Measurements from ENCODE around the gene ARMC6. TPM values are rescaled to one million over a fixed set of nuclear protein-coding genes. Genes with fewer than 3 reads are reported as not detected.
A peak's percentile ranks its signal among the peaks of the same experiment; 100 is the strongest.

ARMC6 gene
- total RNA-seq, 1 experiment from 2014 or later, result 66.5 TPM

GRCh38 chr19:19032420-19033175, 805 bp upstream of the ARMC6 start:
- peak; percentile 97 for DNase-seq
- no peaks in the 10 kb centered on the region for H3K27me3 ChIP-seq (ENCODE audit: insufficient read depth, low read length)
- peak overlapping the region; percentile 73 for H3K9ac ChIP-seq (ENCODE audit: extremely low read depth, insufficient read length, low read length)
- Mint-ChIP-seq H3K4me3 (peak overlapping the region; percentile 82 to 94), H3K27ac (peak overlapping the region; percentile 77 to 91 (median 90)), H3K9me3 (peaks cover 9 to 11% of the 10 kb centered on the region in 2 experiments), H3K27me3 (ENCODE audit: low read depth) (no peaks in the 10 kb centered on the region), H3K36me3 (ENCODE audit: insufficient read depth in 1 of 3, low read depth in 3 of 3) (peaks cover 44 to 56% (median 55%) of the 10 kb centered on the region in 3 experiments), H3K4me1 (peaks cover 10 to 15% of the 10 kb centered on the region in 2 experiments)
- H4K5ac ChIP-seq (ENCODE audit: insufficient read length, low read depth, low read length), result no peak overlapping the region
- no peak overlapping the region for H4K91ac ChIP-seq (ENCODE audit: insufficient read length, low read depth, low read length)
- H2BK5ac ChIP-seq (ENCODE audit: insufficient read length, low read length), result no peak overlapping the region
- 0 out of 3 replicates have a peak, but pooled peaks have one; percentile 13 for TF ChIP-seq CTCF (conservative IDR thresholded peaks at IDR 0.05)
- no peak overlapping the region for H3K18ac ChIP-seq (ENCODE audit: insufficient read length, low read depth, low read length)
- peak overlapping the region; percentile 96 for H3K4me2 ChIP-seq (ENCODE audit: insufficient read depth, insufficient read length, low read length)
- no peak overlapping the region for H2AFZ ChIP-seq (ENCODE audit: low read length)
- peak overlapping the region; percentile 81; the same call in 1 of the 2 replicates for H3K14ac ChIP-seq (ENCODE audit: insufficient read depth, low read length)
- H2BK120ac ChIP-seq (ENCODE audit: low read depth, low read length, poor library complexity, severe bottlenecking), result no peak overlapping the region
- H3K79me2 ChIP-seq (ENCODE audit: insufficient read depth, low read length), result peaks cover 16% of the 10 kb centered on the region; the same call in 1 of the 2 replicates
- no peak overlapping the region for H3K56ac ChIP-seq (ENCODE audit: insufficient read length, low read depth, low read length)
- no peak overlapping the region for H2AK5ac ChIP-seq (ENCODE audit: insufficient read length, low read length)
- H2BK12ac ChIP-seq (ENCODE audit: insufficient read length, low read depth, low read length), result no peak overlapping the region
- H3K27ac ChIP-seq (ENCODE audit: insufficient read length, low read depth, low read length), result no peak overlapping the region
- no CpG with 5 or more reads among the region's 31 CpGs for WGBS (ENCODE audit: extremely low coverage, insufficient read length, low lambda C conversion rate)
- peaks cover 11% of the 10 kb centered on the region for H3K23me2 ChIP-seq (ENCODE audit: insufficient read length, low read depth, low read length, poor library complexity, severe bottlenecking)
- H3K4me1 ChIP-seq (ENCODE audit: insufficient read depth, low read length), result no peaks in the 10 kb centered on the region
- H3K9me3 ChIP-seq (ENCODE audit: control insufficient read depth, low read depth, low read length), result peaks cover under 1% of the 10 kb centered on the region
- no peaks in the 10 kb centered on the region for H4K20me1 ChIP-seq (ENCODE audit: control insufficient read depth, insufficient read depth, insufficient read length)
- no peak overlapping the region for H3T11ph ChIP-seq (ENCODE audit: low read length)
- H2BK15ac ChIP-seq (ENCODE audit: low read depth, low read length), result no peak overlapping the region
- H3K79me1 ChIP-seq (ENCODE audit: insufficient read depth, low read depth, low read length, poor library complexity, severe bottlenecking), result peaks cover 14% of the 10 kb centered on the region
- no peak overlapping the region for H3K4ac ChIP-seq (ENCODE audit: low read depth, low read length)
- no peak overlapping the region for H4K8ac ChIP-seq (replicated peaks; ENCODE audit: insufficient read length, low read depth, low read length)
- no peak overlapping the region for H2BK20ac ChIP-seq (ENCODE audit: low read depth, low read length, poor library complexity, severe bottlenecking)
- no peak overlapping the region for H3K23ac ChIP-seq (ENCODE audit: insufficient read length, low read depth, low read length)
